A673 (cell line): ENCODE results near the gene XPO6.

Source experiments
- CTCF ChIP-seq: fragments of 300-800, 200-600 bp; sonication (generic); conservative IDR thresholded peaks from 2 replicates; pipeline ENCODE4 v1.5.1; 2017; ENCODE audit warnings: low read depth, mild to moderate bottlenecking, antibody characterized with exemption, low read length, moderate library complexity, mixed read lengths
- EZH2 ChIP-seq: fragments of 200-600 bp; sonication (generic); IDR thresholded peaks from 2 replicates; pipeline ENCODE4 v1.6.1; 2017; ENCODE audit warnings: borderline replicate concordance, low read depth, mild to moderate bottlenecking, mixed read lengths, antibody characterized with exemption, low read length; ENCODE audit not compliant: poor library complexity, severe bottlenecking

GRCh38 chr16:28145796-28146195 lies 66.0 kb downstream of the XPO6 start:
- TF ChIP-seq EZH2 (no peak), CTCF (no peak)
